GM19238 (cell line): Measurements from ENCODE around the gene DUOX2.
"Not testable (repeated sequence)": the region's sequence is repeated elsewhere in the genome, so short reads cannot be mapped to it uniquely, and the experiment has no call there.

ENCODE experiments used
- DNase-seq: peaks from one replicate; pipeline ENCODE4 v3.0.0; 2011; ENCODE audit warnings: low spot score; ENCODE audit not compliant: insufficient read length

DUOX2 gene

DNA sequence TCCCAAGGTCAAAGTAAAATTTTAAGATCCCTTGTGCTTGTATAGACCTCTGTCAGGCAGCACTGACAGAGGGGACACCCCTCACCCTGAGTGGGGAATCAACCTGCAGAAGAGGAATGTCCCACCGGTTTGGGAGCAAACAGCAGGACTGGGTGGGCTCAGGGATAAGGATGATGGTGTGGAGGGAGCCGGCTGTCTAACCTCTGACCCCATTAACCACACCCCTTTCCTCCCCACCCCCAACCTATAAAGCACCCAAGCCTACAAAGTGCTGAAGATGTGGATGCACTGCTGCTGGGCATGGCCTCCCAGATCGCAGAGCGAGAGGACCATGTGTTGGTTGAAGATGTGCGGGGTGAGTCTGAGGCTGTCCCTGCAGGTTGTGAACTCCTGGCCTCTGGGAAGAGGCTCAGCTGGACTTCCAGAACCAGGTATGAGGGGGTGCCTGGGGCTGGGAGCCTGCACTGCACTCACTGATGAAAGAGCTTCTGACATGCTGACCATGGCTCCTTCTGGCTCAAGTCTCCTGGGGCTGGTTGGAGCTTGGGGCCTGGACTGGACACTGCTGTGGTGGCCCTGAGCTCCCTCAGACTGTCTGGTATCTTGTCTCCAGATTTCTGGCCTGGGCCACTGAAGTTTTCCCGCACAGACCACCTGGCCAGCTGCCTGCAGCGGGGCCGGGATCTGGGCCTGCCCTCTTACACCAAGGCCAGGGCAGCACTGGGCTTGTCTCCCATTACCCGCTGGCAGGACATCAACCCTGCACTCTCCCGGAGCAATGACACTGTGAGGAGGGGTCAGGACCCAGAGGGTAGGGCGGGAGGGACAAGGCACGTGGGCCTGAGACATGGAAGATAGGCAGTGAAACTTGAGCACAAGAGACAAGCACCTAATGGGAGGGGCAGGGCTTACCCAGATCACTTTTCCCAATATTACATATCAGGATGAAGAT is 25.1 kb upstream of the DUOX2 start:
- DNase-seq = no peak

DNA sequence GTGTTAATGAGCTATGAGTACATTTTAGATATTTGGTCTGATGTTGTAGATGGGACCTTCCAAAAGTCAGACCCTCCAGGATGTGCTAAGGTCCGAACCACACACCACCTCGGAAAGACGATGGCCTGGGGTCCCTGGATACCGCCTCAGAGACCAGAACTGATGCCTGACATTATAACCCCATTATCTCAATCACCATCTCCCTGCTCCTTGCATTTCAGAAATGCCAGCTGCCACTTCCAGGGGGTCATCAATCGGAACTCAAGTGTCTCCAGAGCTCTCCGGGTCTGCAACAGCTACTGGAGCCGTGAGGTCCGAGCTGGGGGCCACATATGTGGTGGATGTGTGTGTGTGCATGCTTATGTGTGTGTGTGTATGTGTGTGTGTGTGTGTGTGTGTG is 23.7 kb upstream of the DUOX2 start:
- no peak for DNase-seq

DNA sequence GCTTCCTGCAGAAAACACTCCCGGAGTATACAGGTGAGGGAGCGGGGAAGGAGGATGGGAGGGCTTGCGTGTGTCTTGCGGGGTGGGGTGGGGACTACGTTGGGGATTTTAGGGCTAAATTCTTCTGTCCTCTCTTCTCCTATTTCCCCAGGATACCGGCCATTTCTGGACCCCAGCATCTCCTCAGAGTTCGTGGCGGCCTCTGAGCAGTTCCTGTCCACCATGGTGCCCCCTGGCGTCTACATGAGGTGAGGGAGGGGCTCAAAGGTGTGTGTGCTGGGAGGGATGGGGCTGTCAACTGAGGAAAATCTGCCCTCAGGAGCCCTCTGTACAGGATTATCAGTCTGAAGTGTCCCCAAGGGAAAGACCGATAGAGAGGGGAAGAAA is 22.4 kb upstream of the DUOX2 start:
- no peak for DNase-seq

DNA sequence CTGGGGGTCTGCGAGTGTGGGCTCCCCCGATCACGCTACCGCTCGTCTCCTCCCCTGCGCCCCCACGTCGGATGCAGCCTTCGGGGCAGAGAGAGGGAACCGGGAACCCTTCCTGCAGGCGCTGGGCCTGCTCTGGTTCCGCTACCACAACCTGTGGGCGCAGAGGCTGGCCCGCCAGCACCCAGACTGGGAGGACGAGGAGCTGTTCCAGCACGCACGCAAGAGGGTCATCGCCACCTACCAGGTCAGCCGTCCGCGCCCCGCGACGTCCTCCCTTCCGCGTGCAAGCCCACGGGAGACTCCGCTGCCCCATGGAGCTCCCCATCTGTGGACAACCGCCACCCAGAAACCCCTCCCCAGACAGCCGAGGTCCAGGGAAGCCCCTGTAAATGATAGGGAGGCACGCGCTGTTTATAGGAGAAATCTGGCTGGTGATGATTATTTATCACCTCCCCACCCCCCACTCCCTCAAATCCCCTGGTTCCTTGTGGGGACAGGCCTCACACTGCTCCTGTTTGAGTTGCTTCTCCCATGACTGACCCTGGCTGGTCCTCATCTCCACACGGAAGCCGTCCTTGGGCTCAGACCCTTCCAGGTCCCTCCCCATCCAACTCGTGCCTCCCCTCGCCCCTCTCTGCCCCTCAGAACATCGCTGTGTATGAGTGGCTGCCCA is 21.9 kb upstream of the DUOX2 start:
- not testable (repeated sequence) for DNase-seq

DNA sequence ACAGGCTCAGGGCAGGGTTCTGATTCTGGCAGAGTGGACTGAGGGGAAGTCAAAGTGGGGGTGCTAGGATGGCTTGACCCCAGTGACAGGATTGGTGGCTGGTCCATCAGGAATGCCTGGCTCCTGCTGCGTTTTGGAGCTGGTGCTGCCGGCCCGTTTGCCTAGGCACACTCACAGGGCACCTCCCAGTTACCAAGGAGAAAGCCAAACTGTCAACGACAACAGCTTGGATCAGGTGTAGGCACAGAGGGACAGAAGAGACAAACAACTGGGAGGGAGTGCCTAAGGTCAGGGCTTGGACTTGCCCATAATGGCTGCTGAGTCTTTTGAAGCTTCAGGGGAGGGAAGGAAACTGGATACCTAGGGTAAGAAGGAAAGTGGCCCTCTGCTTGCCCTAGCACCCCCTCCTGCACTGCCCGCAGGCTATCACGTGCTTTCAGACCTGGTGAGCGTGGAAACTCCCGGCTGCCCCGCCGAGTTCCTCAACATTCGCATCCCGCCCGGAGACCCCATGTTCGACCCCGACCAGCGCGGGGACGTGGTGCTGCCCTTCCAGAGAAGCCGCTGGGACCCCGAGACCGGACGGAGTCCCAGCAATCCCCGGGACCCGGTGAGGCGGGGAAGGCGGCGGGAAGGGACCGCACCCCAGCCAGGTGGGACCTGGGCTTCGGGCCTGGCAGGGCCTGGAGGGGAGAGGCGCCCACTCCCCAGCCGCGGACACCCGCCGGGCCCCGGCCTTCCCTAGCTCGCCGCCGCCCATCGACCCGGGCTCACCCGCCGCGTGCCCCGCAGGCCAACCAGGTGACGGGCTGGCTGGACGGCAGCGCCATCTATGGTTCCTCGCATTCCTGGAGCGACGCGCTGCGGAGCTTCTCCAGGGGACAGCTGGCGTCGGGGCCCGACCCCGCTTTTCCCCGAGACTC is 21.0 kb upstream of the DUOX2 start:
- DNase-seq = no peak

DNA sequence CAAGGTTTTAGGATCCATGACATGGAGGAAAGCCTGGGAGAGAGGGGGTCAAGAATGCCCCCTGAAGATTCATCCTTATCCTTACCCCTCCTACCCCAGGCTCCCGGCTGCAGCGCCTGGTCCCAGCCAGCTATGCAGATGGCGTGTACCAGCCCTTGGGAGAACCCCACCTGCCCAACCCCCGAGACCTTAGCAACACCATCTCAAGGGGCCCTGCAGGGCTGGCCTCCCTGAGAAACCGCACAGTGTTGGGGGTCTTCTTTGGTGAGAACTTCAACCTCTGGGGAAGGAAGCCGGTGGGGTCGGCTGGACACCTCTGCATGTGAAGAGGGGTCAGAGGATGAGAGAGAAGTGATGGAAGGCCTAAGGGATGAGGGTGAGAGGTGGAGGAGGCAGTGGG is 20.1 kb upstream of the DUOX2 start:
- DNase-seq = no peak

DNA sequence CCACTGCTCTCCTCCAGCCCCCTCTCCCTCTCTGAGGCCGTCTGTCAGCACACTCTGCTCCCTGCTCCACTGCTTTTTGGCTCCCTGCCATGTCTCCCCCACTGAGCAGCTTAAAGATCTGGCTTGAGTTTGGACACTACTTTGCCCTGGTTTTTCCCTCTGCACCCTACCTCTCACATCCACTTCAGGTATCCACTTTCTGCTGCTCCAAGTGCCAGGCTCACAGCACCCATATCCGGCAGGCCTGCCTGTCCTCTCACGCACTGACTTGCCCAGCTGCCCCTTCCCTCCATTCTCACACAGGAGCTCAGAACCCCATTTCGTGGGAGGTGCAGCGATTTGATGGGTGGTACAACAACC is 19.6 kb upstream of the DUOX2 start:
- no peak for DNase-seq

DNA sequence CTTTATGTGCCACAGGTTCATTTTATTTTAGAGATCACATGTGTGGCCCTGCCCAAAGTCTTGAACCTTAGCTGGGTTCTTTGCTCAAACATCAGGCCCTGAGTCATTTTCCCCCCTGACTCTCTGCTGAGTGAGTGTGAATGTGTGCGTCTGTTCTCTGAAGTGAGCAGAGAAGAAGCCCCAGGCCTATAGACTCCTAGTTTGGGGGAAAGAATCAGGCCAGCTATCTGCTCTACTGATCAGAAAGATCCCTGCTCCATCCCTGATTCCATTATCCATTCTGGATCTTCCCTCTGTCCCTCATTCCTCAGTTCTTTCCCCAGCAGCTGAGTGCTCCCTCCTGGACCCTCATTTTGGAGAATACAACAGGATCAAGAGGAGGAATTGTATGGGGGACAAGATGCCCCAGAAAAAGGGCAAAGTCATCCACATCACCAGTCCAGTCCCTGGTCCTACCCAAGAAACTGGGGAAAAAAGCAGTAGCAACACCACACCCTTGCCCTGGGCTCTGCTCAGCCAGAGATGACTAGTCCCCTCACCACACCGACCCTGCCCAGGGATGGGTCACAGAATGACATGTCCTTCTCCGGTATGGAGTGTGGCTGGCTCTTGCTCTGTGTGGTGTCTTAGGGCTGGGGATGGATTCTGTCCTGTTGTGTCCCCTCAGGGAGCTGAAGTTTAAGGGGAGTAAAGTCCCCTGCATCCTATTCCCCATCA is 19.0 kb upstream of the DUOX2 start:
- DNase-seq = no peak

DNA sequence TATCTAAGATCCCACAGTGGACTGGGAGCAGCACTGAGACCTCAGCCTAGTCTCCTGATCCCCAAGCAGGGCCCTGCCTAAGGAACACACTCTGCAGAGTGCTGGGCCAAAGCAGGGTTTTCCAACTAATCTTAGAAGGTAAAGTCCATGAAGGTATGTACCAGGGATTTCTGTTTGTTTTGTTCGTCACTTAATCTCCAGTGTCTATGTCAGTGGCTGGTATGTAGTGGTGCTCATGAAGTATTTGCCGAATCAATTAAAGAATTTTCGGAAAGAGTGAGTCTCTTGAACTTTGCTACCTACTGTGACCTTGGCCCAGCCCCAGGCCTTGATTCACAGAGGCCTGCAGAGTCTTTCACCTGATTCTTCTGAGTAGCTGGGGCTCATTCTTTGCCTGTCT is 17.5 kb upstream of the DUOX2 start:
- DNase-seq = no peak

DNA sequence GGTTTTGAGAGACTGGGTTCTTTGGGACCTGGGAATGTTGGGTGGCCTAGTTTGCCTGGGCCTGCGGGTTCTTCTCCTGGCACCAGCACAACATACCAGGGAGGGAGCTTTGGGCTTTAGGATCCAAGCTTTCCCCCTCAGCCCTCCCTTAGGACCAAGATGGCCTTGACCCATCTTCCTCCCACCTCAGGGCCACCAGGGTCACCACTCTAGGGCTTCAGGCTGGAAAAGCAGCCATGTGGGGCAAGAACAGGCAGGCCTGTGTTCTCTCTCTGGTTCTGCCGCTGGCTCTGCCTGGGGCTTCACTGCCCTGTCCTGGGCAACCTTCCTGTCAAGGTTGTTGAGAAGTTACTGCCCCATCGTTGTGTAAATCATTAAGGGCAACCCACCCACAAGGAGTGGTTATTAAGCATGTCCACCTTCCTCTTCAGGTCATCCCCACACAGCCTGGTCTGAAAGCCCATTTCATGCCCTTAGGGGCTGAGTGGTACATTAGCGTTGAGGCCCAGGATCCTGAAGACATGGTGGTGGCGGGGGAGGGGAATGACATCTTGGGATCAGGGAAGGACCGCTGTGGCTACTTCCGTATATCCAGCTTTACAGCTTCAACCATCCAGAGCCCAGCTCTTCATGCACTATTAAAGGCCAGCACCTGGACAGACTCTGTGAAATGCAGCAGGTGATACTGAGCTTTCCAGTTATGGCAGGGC is 16.5 kb upstream of the DUOX2 start:
- no peak for DNase-seq

DNA sequence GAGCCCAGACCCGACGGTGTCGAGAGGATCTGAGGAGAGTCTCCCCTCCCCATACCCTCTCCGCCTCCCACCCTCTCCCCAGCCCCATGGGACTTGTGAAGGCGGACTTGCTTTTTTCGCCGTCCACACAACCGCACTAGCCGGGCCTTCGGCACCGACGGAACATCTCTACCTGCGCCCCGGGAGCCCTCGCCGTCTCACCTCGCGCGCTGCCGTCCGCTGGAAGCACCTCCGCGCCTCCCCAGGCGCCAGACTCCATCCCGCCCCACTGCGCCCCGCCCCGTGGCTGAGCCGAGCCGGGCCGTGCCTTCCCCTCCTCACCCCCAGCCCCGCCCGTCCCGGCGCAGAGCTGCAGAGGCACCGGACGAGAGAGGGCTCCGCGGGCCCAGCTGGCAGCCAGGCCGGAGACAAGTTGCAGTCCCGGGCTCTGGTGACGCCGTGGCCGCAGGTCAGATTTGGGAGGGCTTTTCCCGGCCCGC is 15.7 kb upstream of the DUOX2 start, which contains the start of the genes DUOX1 and DUOXA1:
DUOX1 (plus strand) TSS at position 344 of the 479 bp plus-strand sequence. CDS start 1,973 bp downstream, outside the sequence.
DUOXA1 (minus strand) TSS at position 229 of the 479 bp plus-strand sequence. CDS start 6,865 bp downstream, outside the sequence.
- DNase-seq = no peak

DNA sequence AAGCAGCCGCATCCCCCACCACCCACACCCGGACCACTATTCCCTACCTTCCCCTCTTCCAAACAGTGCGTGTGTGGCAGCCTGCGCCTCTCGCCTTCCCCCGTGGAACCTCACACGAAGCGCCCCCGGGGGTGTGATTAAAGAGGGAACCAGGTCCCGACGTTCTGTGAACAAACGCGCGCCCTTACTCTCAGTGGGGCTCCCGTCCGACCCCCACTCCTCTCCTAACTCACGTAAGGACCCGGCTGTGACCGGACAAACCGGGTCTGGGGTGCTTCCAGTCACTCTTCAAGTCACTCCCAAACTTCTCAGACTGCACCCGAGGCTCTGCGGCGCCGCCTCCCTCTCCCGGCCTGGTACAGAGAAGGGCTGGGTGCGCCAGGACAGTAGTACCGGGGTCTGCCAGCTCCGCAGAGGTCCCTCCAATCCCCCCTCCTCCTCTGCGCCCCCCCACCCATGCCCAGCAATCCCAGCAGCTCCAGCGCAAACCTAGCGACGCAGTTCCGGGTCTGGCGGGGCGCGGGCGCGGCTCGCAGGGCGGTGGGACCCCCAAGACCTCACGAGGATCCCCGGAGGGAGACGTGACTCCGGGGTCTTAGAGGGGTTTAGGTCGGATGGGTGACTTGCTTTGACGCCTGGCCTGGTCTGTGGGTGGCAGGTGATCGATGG is 15.1 kb upstream of the DUOX2 start:
- no peak for DNase-seq

DNA sequence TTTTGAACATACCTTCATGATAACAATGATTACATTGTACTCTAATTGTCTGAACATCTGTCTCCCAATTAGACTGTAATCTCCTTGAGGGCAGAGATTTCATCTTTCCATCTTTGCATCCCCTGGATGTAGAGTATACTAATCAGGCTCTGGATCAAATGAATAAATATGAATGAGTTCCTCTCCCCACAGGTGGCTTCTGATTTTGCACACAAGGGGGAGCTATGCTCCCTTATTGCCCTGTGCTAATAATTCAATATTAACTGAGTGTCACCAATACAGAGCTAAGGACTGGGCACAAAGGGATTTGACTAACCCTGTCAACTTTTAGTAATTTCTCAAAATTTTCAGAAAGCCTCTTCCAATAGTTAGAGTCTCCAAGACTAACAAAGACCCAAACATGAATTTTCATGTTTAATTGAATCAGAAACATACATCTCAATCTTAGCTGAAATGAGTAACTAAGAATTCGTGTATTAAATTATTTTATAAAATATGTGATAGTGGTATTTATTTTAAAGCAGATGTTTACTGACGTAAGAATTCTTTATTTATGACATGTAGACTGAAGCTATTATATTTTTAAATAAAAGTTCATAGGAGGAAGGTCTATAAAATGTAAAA is 12.7 kb upstream of the DUOX2 start:
- no peak for DNase-seq

DNA sequence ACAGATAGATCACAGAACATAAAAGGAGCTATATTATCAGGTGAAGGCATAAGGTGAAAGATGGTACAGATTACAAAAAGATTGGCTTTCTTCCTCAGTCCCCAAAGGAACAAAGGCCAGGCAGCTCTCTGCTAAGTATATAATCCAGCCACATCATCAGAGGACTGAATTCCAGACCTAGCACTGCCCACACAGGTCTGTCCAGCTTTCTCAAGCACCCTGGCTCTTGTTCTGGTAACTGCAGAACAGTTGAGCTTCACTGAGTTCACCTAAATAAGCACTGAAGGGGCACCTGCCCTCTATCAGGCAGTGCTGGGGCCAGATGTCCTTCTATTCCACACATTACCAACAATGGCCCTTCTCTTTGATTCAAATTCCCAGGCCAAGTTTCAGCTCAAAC is 9.4 kb upstream of the DUOX2 start:
- no peak for DNase-seq

DNA sequence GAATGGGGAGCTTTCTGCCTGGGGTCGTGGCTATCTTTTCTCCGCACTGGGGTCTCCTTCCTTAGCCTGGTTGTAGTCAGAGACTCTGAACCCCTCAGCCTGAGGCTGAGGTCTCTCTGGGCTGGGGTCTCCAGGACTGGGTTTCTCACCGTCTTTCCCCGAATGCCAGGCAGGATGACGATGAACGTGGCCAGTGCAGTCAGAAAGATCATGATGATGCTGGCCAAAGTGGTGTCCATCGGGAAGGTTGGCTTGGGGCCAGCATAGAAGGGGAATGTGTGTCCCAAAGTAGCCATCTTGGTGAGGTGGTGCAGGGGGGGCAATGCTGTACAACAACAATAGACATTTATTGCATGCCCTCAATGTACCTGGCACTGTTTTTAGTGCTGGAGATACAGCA is 8.7 kb upstream of the DUOX2 start:
- DNase-seq = no peak

DNA sequence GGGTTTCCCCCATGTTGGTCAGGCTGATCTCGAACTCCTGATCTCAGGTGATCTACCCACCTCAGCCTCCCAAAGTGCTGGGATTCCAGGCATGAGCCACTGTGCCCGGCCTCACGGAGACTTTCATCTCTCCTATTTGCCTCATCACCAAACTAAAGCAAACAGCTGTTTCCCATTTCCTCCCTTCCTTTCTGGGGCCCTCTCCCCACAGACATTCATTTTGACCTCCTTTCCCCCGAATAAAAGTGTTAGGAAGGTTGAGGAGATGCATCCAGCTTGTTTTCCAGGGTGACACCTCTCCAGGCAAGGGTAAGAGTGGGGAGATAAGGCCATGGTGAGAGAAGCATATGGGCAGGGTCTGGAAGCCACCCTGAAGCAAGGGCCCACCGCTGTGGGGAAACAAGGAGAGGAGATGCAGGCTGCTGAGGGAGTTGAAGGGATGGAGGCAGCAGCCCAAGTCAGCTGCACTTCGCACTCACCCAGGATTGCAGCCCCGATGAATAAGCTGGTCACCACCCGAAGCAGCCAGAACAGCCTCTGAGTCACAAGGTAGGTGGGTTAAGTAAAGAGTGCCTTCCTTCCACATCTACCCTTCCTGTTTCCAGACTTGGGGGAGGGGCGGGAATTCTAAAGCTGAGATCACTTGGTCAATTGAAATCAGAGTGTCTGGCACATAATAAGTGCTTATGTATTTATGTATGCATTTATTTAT is 7.9 kb upstream of the DUOX2 start:
- DNase-seq = no peak

DNA sequence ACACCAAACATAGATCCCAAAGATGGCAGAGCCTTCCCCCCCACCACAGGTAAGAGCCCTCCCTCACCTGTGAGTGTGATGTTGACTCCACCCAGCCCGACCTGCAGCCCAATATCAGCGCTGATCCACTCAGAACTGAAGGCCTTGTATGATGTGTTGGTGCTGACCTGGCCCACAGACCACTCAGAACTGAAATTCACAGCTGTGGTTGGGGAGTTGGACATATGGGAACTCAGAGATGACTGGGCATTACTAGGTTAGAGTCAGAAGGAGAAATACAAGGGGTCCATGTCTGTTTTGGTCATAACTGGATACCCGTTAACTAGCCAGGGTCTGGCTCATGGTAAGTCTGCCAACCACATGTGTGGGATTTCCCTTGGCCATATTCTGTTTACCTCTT is 7.0 kb upstream of the DUOX2 start:
- DNase-seq = no peak
